ENCODE measurements around the gene CCT6B.
"Not testable (repeated sequence)": the region's sequence is repeated elsewhere in the genome, so short reads cannot be mapped to it uniquely, and the experiment has no call there.

Gene CCT6B

GRCh38 chr17:34961093-34961911, at the start of gene CCT6B, which contains the start of gene ZNF830:
TSS of gene CCT6B (minus strand) at chr17:34961460. CDS start at chr17:34961393, 67 bp downstream.
TSS of gene ZNF830 (plus strand) at chr17:34961540. CDS start at chr17:34961567, 27 bp downstream.
- DNase-seq: peak; percentile 29 to 95 (median 84)

- DNase-seq: no peak
These were observed 48.8 kb upstream of the CCT6B start for GRCh38 chr17:35010093-35010492.

- DNase-seq: peak in 1 of 56 donors; percentile 11
These were observed 45.7 kb upstream of the CCT6B start for GRCh38 chr17:35006961-35007360.

GRCh38 chr17:35006345-35006744, 45.1 kb upstream of the CCT6B start:
- no peak for DNase-seq

GRCh38 chr17:35003778-35004177, 42.5 kb upstream of the CCT6B start:
- DNase-seq: no peak

- no peak for DNase-seq
These were observed 41.8 kb upstream of the CCT6B start for GRCh38 chr17:35002876-35003551.

- no peak for DNase-seq
These were observed 40.3 kb upstream of the CCT6B start for GRCh38 chr17:35001549-35001948.

GRCh38 chr17:35000965-35001364, 39.7 kb upstream of the CCT6B start:
- not testable (repeated sequence) for DNase-seq

- DNase-seq: no peak
These were observed 38.2 kb upstream of the CCT6B start for GRCh38 chr17:34999456-34999855.

- peak in 54 of 56 donors; percentile 6 to 85 (median 56) for DNase-seq
These were observed 36.9 kb upstream of the CCT6B start for GRCh38 chr17:34998205-34998604.

- DNase-seq: peak in 1 of 56 donors; percentile 15
These were observed 36.1 kb upstream of the CCT6B start for GRCh38 chr17:34997355-34997862.

- no peak for DNase-seq
These were observed 35.4 kb upstream of the CCT6B start for GRCh38 chr17:34996422-34997285.

GRCh38 chr17:34993031-34993430, 31.8 kb upstream of the CCT6B start:
- no peak for DNase-seq

- DNase-seq: no peak
These were observed 30.3 kb upstream of the CCT6B start for GRCh38 chr17:34991606-34992005.

- no peak for DNase-seq
These were observed 29.7 kb upstream of the CCT6B start for GRCh38 chr17:34990921-34991365.

- no peak for DNase-seq
These were observed 28.2 kb upstream of the CCT6B start for GRCh38 chr17:34989473-34989872.

GRCh38 chr17:34988644-34989043, 27.4 kb upstream of the CCT6B start:
- DNase-seq: no peak

GRCh38 chr17:34987232-34987631, 26.0 kb upstream of the CCT6B start:
- no peak for DNase-seq

GRCh38 chr17:34981538-34982241, 20.4 kb upstream of the CCT6B start:
- no peak for DNase-seq
